ENCODE results near the gene AMIGO3.

Gene AMIGO3, protein sequence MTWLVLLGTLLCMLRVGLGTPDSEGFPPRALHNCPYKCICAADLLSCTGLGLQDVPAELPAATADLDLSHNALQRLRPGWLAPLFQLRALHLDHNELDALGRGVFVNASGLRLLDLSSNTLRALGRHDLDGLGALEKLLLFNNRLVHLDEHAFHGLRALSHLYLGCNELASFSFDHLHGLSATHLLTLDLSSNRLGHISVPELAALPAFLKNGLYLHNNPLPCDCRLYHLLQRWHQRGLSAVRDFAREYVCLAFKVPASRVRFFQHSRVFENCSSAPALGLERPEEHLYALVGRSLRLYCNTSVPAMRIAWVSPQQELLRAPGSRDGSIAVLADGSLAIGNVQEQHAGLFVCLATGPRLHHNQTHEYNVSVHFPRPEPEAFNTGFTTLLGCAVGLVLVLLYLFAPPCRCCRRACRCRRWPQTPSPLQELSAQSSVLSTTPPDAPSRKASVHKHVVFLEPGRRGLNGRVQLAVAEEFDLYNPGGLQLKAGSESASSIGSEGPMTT

DNA sequence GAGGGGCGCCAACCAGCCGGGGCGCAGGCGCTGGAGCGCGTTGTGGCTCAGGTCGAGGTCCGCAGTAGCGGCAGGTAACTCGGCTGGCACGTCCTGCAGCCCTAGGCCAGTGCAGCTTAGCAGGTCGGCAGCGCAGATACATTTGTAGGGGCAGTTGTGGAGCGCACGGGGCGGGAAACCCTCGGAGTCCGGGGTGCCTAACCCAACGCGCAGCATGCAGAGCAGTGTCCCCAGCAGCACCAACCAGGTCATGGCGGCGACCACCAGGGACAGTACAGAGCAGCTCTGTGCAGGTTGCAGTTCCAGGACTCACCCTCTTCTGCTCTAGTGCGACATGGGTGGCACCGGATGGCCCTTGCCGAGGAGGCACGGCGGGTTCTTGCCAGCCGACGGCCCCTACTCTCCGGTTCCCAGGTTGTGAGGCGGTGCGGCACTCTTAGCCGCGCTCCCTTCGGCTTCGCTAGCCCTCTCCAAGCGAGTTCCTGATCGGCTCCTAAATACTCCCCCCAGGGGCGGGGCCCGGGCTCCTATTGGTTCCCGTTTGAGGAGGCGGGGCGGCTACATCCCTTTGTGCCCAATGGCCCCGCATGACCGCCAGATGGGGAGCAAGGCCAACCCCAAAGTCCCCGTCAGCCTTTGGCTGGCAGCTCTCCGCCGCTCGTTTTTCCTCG, at the start of gene AMIGO3:
AMIGO3 (minus strand) TSS at position 471 of the 671 bp plus-strand sequence; CDS start at position 252, 219 bp downstream.
- peak within 1 kb of the TSS; percentile 75 for H3K27ac ChIP-seq
- TF ChIP-seq ZFX (IDR thresholded peaks at IDR 0.05; ENCODE audit: borderline replicate concordance): no peak
- TF ChIP-seq CTCF (IDR thresholded peaks at IDR 0.05): peak; percentile 54

DNA sequence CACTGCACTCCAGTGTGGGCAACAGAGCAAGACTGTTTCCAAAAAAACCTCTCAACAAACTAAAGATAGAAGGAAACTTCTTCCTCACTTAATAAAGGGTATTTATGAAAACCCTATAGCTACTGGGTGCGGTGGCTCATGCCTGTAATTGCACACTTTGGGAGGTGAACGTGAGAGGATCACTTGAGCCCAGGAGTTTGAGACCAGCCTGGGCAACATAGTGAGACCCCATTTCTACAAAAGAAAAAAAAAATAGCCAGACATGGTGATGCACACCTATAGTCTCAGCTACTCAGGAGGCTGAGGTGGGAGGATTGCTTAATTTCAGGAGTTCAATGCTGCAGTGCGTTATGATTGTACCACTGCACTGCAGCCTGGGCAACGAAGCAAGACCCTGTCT, 44.5 kb upstream of the AMIGO3 start:
- H3K27ac ChIP-seq: no peak overlapping the region
- TF ChIP-seq ZFX (IDR thresholded peaks at IDR 0.05; ENCODE audit: borderline replicate concordance) (no peak), CTCF (IDR thresholded peaks at IDR 0.05) (no peak)

DNA sequence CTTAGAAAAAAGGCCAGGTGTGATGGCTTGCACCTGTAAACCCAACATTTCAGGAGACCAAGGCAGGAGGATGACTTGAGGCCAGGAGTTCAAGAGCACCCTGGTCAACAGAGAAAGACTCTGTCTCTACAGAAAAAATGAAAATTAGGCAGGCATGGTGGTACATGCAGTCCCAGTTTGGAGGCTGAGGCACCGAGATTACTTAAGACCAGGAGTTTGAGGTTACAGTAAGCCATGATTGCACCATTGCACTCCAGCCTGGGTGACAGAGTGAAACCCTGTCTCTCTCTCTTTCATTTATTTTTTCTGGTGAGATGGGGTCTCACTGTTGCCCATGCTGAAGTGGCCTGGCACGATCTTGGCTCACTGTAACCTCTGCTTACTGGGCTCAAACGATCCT, 42.2 kb upstream of the AMIGO3 start:
- TF ChIP-seq ZFX (IDR thresholded peaks at IDR 0.05; ENCODE audit: borderline replicate concordance) (no peak), CTCF (IDR thresholded peaks at IDR 0.05) (no peak)

DNA sequence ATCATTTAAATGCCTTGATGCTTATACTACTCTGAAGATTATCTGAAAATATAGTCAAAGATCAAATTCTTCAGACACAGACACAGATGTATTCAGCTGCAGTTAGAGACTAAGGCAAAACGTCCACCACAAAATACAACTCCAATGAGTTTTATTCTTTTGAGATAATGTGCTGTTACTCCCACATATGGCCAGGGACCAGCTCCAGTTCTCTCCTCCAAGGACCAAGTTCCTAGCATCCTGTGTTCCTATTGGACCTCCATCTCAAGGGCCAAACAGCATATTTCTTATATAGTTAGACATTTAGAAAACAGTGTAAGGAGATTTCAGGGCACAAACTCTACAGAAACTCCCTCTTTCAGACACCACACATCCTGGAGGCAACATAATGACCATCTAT, 39.7 kb upstream of the AMIGO3 start:
- H3K27ac ChIP-seq: no peak overlapping the region
- TF ChIP-seq ZFX (IDR thresholded peaks at IDR 0.05; ENCODE audit: borderline replicate concordance) (no peak), CTCF (IDR thresholded peaks at IDR 0.05) (no peak)

More for the DNA sequence above, 42.2 kb upstream of the AMIGO3 start:
- H3K27ac ChIP-seq: no peak overlapping the region

- TF ChIP-seq ZFX (IDR thresholded peaks at IDR 0.05; ENCODE audit: borderline replicate concordance) (no peak), CTCF (IDR thresholded peaks at IDR 0.05) (no peak)
These were observed 37.7 kb upstream of the AMIGO3 start for GRCh38 chr3:49757197-49757596.

GRCh38 chr3:49756036-49756435, 36.6 kb upstream of the AMIGO3 start:
- no peak overlapping the region for H3K27ac ChIP-seq
- no peak for TF ChIP-seq CTCF (IDR thresholded peaks at IDR 0.05)
- no peak for TF ChIP-seq ZFX (IDR thresholded peaks at IDR 0.05; ENCODE audit: borderline replicate concordance)

More at GRCh38 chr3:49757197-49757596, 37.7 kb upstream of the AMIGO3 start:
- no peak overlapping the region for H3K27ac ChIP-seq

- TF ChIP-seq ZFX (IDR thresholded peaks at IDR 0.05; ENCODE audit: borderline replicate concordance): no peak
- no peak for TF ChIP-seq CTCF (IDR thresholded peaks at IDR 0.05)
- H3K27ac ChIP-seq: no peak overlapping the region
These were observed 35.1 kb upstream of the AMIGO3 start for GRCh38 chr3:49754536-49754935.
